ENCODE data around the gene RMP24.

RMP24 gene

GRCh38 chr18:35926884-35927283 lies 45.6 kb upstream of the RMP24 start:
- no peak overlapping the region for H2AFZ ChIP-seq (ENCODE audit: low read length)
- no peak overlapping the region for H3T11ph ChIP-seq (ENCODE audit: low read length)
- no peak for DNase-seq
- WGBS (ENCODE audit: extremely low coverage, insufficient read length, low lambda C conversion rate): no CpG with 5 or more reads among the region's 11 CpGs
- peaks cover 2% of the 10 kb centered on the region; the same call in 1 of the 2 replicates for H3K4me1 ChIP-seq (ENCODE audit: insufficient read depth, low read length)
- no peak overlapping the region for H2BK20ac ChIP-seq (ENCODE audit: low read depth, low read length, poor library complexity, severe bottlenecking)
- no peak overlapping the region for H3K14ac ChIP-seq (ENCODE audit: insufficient read depth, low read length)
- H3K4me3 Mint-ChIP-seq: no peak overlapping the region
- peaks cover 18 to 42% (median 31%) of the 10 kb centered on the region in 3 experiments for H3K36me3 Mint-ChIP-seq (ENCODE audit: insufficient read depth in 1 of 3, low read depth in 3 of 3)
- no peak overlapping the region for H3K18ac ChIP-seq (ENCODE audit: insufficient read length, low read depth, low read length)
- H2AK5ac ChIP-seq (ENCODE audit: insufficient read length, low read length): no peak overlapping the region
- no peak overlapping the region for H3K56ac ChIP-seq (ENCODE audit: insufficient read length, low read depth, low read length)
- H3K27me3 ChIP-seq (ENCODE audit: insufficient read depth, low read length): no peaks in the 10 kb centered on the region
- H3K27ac Mint-ChIP-seq: no peak overlapping the region
- no peaks in the 10 kb centered on the region for H3K9me3 ChIP-seq (ENCODE audit: control insufficient read depth, low read depth, low read length)
- H2BK5ac ChIP-seq (ENCODE audit: insufficient read length, low read length): no peak overlapping the region
- no peaks in the 10 kb centered on the region; the same call in 1 of the 2 replicates for H3K79me2 ChIP-seq (ENCODE audit: insufficient read depth, low read length)
- TF ChIP-seq, protein P1, sequence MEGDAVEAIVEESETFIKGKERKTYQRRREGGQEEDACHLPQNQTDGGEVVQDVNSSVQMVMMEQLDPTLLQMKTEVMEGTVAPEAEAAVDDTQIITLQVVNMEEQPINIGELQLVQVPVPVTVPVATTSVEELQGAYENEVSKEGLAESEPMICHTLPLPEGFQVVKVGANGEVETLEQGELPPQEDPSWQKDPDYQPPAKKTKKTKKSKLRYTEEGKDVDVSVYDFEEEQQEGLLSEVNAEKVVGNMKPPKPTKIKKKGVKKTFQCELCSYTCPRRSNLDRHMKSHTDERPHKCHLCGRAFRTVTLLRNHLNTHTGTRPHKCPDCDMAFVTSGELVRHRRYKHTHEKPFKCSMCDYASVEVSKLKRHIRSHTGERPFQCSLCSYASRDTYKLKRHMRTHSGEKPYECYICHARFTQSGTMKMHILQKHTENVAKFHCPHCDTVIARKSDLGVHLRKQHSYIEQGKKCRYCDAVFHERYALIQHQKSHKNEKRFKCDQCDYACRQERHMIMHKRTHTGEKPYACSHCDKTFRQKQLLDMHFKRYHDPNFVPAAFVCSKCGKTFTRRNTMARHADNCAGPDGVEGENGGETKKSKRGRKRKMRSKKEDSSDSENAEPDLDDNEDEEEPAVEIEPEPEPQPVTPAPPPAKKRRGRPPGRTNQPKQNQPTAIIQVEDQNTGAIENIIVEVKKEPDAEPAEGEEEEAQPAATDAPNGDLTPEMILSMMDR (conservative IDR thresholded peaks at IDR 0.05): no peak
- H3K27ac ChIP-seq (ENCODE audit: insufficient read length, low read depth, low read length): no peak overlapping the region
- H3K4ac ChIP-seq (ENCODE audit: low read depth, low read length): no peak overlapping the region
- H4K5ac ChIP-seq (ENCODE audit: insufficient read length, low read depth, low read length): no peak overlapping the region
- no peak overlapping the region for H4K8ac ChIP-seq (replicated peaks; ENCODE audit: insufficient read length, low read depth, low read length)
- H3K9me3 Mint-ChIP-seq: peaks cover 6 to 19% of the 10 kb centered on the region in 2 experiments; a peak in 4 of 5 replicates
- H3K9ac ChIP-seq (ENCODE audit: extremely low read depth, insufficient read length, low read length): no peak overlapping the region
- H3K23ac ChIP-seq (ENCODE audit: insufficient read length, low read depth, low read length): no peak overlapping the region
- H2BK15ac ChIP-seq (ENCODE audit: low read depth, low read length): no peak overlapping the region
- no peaks in the 10 kb centered on the region for H3K23me2 ChIP-seq (ENCODE audit: insufficient read length, low read depth, low read length, poor library complexity, severe bottlenecking)
- no peak overlapping the region for H2BK12ac ChIP-seq (ENCODE audit: insufficient read length, low read depth, low read length)
- H4K20me1 ChIP-seq (ENCODE audit: control insufficient read depth, insufficient read depth, insufficient read length): no peaks in the 10 kb centered on the region
- H3K79me1 ChIP-seq (ENCODE audit: insufficient read depth, low read depth, low read length, poor library complexity, severe bottlenecking): no peaks in the 10 kb centered on the region
- no peak overlapping the region for H3K4me2 ChIP-seq (ENCODE audit: insufficient read depth, insufficient read length, low read length)
- peaks cover 20 to 25% of the 10 kb centered on the region in 2 experiments for H3K4me1 Mint-ChIP-seq
- H4K91ac ChIP-seq (ENCODE audit: insufficient read length, low read depth, low read length): no peak overlapping the region
- H3K27me3 Mint-ChIP-seq (ENCODE audit: low read depth): no peaks in the 10 kb centered on the region; the same call in 1 of the 2 replicates
- no peak overlapping the region for H2BK120ac ChIP-seq (ENCODE audit: low read depth, low read length, poor library complexity, severe bottlenecking)

Data from H9 (cell line).